Stimulated activated CD4-positive, alpha-beta T cell treated with anti-CD3 and anti-CD28 coated beads, Interleukin-12 subunit alpha, Interleukin-12 subunit beta, amount 100 ng/mL, for 48 hours (primary cell): ENCODE data around the gene FRS3.

ENCODE experiments used
- DNase-seq, 3 donors: peaks; one replicate each; pipeline ENCODE4 v3.0.0-alpha.2; 2020; ENCODE audit warnings: low read depth in 2 of 3, low spot score in 1 of 3

FRS3 gene

GRCh38 chr6:41730531-41731436 lies 48.9 kb downstream of the FRS3 start:
- DNase-seq, result no peak

GRCh38 chr6:41729624-41730023 lies 50.1 kb downstream of the FRS3 start:
- DNase-seq, result no peak

- DNase-seq, result no peak
Observed at GRCh38 chr6:41728954-41729353, 50.7 kb downstream of the FRS3 start.

- DNase-seq, result no peak
Observed at GRCh38 chr6:41728073-41728936, 51.4 kb downstream of the FRS3 start.

GRCh38 chr6:41727705-41728072 lies 52.0 kb downstream of the FRS3 start:
- no peak for DNase-seq

GRCh38 chr6:41726876-41727275 lies 52.8 kb downstream of the FRS3 start:
- no peak for DNase-seq

GRCh38 chr6:41724586-41725501 lies 54.9 kb downstream of the FRS3 start:
- no peak for DNase-seq

GRCh38 chr6:41724228-41724580 lies 55.5 kb downstream of the FRS3 start:
- DNase-seq, result no peak

GRCh38 chr6:41723530-41724227 lies 56.0 kb downstream of the FRS3 start:
- no peak for DNase-seq

- DNase-seq, result no peak
Observed at GRCh38 chr6:41722969-41723529, 56.7 kb downstream of the FRS3 start.

GRCh38 chr6:41721414-41721813 lies 58.3 kb downstream of the FRS3 start:
- no peak for DNase-seq

GRCh38 chr6:41720783-41721182 lies 58.9 kb downstream of the FRS3 start:
- no peak for DNase-seq

GRCh38 chr6:41720262-41720620 lies 59.5 kb downstream of the FRS3 start:
- DNase-seq, result no peak
